ENCODE measurements around the gene IL11RA. TPM values are rescaled to one million over a fixed set of nuclear protein-coding genes. Genes with fewer than 3 reads are reported as not detected.
A peak's percentile ranks its signal among the peaks of the same experiment; 100 is the strongest.

IL11RA gene
- polyA plus RNA-seq, 3 donors = 44.1 to 48.8 (median 47.6) TPM

DNA sequence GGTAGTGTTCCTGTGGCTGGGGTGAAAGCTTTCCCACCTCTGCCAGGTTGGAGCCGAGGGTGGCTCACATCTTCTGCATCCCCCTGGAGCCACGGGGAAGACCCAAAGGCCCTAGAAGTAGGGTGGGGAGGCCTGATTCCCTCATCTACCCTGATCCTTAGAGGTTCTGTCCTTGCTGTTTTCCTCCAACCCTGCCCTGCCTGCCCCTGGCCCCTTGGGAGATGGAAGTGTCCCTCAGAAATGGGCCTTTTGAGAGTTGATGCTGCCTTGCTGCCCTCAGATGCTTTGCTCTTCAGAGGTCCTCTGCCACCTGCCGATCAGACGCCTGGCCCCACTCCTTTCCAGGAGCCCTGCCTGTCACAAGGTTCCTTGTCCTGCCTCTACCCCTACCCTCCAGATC lies 32.8 kb downstream of the IL11RA start:
- no peak for DNase-seq (ENCODE audit: low read depth in 3 of 3, low spot score in 2 of 3)

DNA sequence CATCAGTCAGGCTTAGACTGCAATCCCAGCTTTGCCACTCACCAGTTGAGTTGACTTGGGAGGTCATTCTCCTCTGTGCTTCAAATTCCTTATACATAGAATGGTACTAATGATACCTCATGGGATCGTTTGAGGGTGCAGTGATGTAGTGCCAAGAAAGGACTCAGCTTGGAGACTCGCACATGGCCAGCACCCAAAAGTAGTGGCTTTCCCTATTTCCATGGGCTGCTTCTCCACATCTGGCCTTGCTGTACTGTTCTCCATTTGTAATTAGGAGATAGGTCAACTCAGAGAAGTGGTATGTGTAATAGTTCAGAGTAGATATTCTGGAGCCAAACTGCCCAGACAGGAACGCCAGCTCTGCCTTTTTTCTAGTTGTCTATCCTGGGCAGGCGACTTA lies 33.6 kb downstream of the IL11RA start:
- no peak for DNase-seq (ENCODE audit: low read depth in 3 of 3, low spot score in 2 of 3)

DNA sequence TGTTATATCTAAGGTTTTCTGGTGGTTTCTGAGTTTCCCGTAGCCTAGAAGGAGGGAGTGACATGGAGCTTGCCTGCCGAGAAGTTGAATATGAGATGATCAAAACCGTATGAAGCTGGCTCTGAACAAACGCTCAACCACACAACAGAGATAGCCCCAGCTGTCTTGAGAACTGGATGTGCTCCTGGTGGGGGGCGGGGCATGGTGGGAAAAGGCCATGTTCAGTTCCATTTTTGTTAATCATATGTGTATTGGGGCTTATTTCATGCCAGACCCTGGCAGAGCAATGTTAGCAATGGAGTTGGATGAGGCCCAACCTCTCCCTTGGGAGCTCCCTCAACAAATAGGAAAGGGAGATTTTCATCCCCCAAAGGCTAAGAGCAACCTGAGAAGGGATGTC lies 34.2 kb downstream of the IL11RA start:
- DNase-seq (ENCODE audit: low read depth in 3 of 3, low spot score in 2 of 3) = no peak

DNA sequence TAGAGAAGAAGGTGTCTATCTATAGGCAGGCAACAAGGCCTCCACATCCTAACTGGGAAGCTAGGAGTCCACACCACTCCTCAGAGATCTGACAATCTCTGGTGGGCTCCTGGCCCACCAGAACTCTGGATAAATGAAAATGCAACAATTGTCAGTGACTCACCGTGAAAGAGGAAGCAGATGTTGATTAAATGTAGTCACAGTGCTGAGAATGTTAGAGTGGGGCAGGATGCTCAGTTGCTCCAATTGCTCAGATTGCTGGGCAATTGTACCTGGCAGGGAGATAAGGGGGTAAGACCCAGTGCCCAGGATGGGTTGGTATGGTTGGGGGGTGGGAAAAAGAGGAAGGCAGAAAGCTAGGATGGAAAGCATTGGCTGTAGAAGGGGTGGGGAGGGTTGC lies 34.7 kb downstream of the IL11RA start:
- DNase-seq (ENCODE audit: low read depth in 3 of 3, low spot score in 2 of 3) = no peak

DNA sequence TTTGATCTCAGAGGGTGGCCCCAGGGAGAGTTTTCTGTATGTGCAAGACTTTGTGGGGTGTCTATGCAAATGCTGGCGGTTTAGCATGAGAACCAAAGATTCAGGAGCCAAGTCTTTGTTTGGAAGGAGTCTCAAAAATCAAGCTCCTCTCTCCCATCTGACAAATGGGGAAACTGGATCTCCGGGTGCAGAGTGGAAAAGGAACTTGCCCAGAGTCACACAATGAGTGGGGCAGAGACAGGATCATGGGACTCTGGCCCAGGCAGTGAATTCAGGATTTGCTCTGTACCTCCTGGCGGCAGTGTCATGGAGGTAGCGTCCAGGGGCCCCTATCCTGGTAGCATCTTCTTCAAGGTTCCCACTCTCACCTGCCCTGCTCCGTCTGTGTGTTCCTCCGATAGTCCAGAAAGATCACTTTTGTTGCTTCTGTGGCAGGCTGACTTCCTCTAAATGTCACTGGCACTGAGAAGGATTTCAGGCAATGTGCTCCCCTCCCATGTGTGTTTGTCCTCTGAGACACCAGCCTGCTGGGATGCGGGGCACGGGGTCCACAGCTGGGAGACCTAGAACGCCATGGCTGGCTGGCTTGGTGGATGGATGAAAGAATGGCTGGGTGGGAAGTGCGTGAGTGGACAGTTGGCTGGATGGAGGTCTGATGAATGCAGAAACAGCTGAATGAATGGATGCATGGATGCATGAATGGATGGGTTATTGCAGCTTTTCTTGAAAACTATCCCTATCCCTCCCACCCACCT lies 35.5 kb downstream of the IL11RA start:
- DNase-seq (ENCODE audit: low read depth in 3 of 3, low spot score in 2 of 3) = no peak

DNA sequence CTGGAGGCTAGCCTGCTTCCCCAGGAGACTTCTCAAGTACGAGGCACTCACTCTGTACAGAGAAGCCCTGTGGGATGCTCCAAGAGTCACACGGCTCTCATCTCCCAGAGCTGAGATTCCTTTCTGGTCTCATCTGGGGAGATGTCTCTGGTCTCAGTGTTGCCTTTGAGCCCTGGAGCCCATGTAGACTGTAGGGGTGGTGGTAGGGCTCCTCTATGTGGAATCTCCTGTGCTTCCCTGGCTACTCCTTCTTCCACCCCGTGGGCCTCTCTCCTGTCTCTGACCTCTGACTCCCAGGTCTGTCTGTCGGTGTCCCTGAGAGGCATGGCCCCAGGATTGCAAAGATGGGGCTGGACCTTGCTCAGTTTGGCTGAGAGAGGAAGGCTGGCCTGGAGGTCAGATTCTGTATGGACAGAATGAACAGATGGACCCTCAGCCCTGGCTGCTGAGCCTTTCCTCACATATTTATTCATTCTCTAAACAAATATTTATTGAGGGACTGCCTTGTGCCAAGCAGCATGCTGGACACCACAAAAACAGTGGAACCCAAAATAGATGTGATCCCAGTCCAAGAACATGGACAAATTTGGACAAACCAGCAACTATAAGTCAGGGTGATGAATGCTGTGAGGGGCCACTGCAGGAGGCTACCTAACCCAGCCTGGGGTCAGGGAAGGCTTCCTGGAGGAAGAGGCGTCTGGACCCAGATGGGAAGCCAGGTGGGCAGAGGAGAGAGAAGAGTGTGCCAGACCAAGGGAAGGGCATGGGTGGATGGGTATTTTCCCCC lies 36.5 kb downstream of the IL11RA start:
- DNase-seq (ENCODE audit: low read depth in 3 of 3, low spot score in 2 of 3) = no peak

DNA sequence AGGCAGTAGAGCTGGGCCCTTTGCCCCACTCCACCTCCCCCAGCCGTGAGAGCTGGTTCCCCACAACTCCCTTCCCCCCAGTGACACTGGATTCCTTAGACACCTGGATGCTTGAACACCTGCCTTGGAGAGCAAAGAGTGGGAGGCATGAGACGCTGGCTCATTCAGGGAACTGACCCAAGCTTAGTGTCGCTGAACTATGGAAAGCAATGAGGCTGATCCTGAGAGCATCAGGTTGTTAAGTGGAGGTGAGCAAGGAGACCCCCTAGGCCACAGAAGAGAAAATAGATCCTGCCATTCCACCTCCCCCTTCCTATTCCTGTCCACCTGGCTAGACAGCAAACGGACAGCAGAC lies 37.1 kb downstream of the IL11RA start:
- DNase-seq (ENCODE audit: low read depth in 3 of 3, low spot score in 2 of 3) = no peak

DNA sequence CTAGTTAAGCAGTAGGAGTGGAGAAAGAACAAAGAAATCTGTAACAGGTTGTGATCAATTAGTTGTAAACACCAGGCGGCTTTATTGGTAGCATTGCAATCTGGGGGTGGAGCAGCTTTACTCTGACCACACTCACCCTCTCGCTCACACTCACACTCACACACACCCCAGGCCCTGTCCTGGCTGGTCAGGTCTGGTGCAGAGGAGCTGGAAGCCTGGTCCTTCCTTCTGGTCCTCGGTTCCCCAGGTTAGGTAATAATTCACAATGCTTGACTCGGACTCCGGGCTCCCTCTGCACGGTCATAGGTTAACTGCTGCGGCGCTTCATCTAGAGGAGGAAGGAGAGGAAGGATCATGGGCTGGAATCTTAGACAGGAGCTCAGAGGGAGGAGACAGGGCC lies 37.5 kb downstream of the IL11RA start:
- DNase-seq (ENCODE audit: low read depth in 3 of 3, low spot score in 2 of 3) = no peak

DNA sequence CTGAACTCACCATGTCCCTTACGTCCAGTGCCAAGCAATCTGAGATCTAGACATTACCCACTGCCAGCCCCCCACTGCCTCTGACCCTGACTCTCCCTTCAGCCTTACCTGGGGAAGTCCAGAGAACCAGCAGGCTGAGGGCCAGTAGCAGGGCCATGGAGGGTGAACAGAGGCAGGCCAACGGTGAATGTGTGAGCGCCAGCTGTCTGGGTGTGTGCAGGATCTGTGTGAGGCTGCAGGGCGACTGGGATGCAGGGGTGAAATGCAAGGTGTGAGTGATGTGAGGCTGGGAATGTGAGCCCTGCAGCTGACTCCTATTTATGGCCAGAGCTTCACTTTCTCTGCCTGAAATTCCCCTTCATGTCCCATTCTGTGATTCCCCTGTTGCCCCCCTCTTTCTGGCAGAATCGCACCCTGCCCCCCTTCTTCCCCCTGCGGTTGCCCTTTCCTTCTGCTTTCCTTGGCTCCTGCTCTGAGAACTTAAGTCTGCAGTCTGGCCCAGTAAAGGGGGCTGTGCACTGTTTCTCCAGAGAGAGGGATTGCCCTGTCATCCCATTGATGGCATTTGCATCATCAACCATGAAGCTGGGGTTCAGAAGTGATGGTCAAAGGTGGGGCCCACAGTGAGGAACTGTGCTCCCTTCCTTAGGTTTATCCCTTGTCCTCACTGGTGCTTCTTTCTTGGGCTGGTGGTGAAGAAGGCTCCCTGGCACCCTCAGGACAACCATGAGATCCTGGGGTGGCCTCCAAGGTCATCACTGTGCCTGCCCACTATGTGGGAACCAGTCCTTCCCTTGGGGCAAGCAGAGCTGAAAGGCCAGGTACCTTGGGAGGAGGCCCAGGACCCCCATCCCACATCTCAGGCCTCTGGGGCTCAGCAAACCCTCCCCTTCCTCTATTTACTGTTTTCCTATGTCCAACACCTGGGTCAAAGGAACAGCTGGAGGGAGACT lies 39.3 kb downstream of the IL11RA start, which contains the start of gene CCL19:
CCL19 (minus strand) TSS at position 294 of the 953 bp plus-strand sequence; CDS start at position 157, 137 bp downstream.
- no peak for DNase-seq (ENCODE audit: low read depth in 3 of 3, low spot score in 2 of 3)

DNA sequence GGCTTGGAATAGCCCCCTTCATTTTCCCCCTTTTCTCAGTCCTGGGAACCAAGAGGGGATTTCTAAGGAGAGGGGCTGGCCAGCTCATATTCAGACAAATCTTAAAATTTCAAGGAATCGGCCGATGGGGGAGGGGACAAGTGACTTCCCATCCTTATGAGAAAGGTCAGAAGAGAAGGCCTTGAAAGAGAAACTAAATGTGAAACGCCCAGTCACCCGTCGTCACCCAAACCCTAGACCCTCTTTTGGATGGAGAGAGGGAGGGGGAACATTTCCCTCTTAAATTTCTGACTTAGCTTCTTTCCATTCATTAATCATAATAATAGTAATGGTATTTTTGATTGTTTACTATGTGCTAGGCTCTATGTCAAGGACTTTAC lies 39.9 kb downstream of the IL11RA start:
- no peak for DNase-seq (ENCODE audit: low read depth in 3 of 3, low spot score in 2 of 3)

DNA sequence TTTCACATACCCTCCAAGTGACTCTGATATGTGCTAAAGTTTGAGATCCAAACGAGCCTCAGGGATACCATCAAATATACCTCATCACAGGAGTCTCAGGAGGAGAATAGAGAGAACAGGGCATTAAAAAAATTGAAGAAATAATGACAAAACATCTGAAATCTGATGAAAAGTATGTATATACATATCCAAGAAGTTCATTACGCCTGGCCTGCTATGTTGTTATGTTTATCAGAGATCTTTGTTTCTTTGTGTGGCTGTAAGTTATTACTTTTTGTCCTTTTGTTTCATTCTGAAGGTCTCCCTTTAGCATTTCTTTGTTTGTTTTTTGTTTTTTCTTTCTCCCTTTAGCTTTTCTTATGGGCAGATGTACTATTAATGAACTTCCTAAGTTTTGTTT lies 41.6 kb downstream of the IL11RA start:
- no peak for DNase-seq (ENCODE audit: low read depth in 3 of 3, low spot score in 2 of 3)

DNA sequence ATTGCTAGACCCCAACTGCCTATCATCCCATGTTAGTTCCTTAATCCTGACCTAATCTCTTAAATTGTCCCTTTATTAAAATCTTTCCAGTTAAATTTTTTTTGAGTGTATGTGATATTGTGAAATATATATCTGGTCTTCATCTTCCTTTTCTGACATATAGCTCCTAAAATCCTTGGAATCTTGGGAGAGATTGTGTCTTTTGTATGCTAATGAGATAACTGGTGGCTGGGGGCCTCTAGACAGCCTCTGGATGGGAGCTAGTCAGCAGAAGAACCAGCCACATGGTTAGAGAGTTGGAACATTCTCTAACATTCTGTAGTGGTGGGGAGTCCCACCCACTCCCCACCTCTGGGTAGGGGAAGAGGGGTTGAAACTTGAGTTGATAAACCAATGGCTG lies 42.8 kb downstream of the IL11RA start:
- DNase-seq (ENCODE audit: low read depth in 3 of 3, low spot score in 2 of 3) = no peak

DNA sequence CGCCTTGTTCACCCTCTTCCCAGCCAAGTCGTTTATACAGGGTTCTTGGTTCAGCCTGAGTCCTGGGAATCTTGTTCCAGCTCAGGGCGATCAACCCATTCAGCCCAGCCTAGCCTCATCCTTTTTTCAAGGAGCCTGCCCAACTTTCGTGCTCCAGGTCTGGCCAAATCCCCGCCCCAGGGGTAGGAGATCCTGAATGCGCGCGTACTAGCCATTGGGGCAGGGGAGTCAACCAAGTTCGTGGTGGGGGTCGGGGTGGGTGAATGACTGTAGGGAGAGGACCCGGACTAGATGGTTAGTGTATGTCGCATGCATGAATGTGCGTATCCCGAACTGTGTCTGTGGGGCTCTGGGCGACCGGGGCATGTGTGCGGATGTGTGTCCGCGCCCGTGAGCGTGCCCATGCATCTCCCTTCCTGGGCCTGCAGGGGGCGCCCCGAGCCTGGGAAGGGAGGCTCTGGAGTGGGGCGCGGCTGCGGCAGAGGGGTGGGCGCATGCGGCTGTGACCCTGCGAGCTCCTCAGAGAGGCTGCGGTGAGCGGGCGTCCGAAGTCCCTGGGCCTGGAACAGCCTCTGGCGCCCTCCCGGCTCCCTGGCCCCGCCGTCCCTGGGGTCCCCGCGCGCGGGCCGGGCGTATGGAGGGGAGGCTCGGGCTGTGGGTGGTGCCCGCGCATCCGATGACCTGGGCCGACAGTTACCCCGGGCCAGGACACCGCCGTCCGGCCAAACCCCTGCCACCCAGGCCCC lies 49.2 kb downstream of the IL11RA start:
- peak in 1 of 3 donors; percentile 55 for DNase-seq (ENCODE audit: low read depth in 3 of 3, low spot score in 2 of 3)

DNA sequence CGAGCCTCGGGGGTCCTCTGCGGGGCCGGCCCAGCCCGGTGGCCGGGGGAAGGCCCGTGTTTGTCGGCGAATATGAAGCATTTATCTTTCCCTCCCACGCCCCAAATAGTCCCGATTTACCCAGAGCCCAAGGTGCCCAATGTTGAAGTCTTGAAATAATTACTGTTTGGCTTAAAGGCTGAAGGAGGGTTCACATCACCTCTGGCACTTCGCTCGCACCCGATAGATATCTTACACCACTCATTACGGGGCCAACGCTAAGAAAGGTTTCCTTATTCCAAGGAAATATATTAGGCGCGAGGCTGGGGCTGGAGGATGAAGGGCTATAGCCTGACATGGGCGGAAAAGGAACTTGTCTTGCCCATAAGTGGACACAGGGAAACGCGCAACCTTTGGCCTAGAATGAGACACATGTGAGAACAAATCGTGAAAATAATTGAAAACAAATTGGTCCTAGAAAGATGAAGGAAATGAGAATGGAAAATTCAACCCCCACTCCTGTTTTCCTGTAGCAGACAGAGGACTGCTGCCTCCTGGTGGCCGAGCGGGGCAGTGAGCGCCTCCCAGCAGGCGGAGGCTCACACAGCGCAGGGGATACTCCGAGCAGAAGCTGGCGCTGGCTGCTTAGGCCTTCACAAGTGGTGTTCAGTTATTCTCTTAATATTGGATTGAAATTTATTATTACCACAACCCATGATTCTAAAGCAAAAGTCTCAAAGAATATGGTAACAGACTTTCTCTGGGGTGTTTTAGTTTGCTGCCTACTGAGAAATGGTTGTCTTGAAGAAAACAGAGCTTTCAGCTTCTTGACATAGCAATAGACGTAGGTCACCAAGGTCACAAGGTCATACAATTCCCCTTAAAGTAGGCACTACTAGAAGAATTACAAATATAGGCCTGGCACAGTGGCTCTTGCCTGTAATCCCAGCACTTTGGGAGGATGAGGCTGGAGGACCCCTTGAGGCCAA lies 50.1 kb downstream of the IL11RA start:
- peak; percentile 55 to 69 (median 63) for DNase-seq (ENCODE audit: low read depth in 3 of 3, low spot score in 2 of 3)

DNA sequence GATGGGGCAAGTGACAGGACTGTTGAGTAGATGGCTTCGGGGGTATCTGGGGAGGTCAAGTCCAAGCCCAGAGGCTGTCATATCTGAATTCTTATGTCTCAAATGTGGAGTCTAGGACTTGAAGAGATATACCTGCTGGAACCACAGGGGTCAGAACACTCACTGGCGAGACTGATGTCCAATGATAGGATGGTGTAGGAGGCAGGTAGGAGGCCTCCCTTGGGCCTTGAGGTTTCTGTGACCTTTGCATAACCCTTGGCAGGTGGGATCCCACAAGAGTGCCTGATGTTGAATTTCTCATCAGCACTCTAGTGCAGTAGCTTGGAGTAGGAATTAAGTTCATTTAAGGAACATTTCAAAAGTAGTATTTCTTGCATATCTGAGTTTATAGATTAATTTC lies 55.1 kb downstream of the IL11RA start:
- DNase-seq (ENCODE audit: low read depth in 3 of 3, low spot score in 2 of 3) = no peak

DNA sequence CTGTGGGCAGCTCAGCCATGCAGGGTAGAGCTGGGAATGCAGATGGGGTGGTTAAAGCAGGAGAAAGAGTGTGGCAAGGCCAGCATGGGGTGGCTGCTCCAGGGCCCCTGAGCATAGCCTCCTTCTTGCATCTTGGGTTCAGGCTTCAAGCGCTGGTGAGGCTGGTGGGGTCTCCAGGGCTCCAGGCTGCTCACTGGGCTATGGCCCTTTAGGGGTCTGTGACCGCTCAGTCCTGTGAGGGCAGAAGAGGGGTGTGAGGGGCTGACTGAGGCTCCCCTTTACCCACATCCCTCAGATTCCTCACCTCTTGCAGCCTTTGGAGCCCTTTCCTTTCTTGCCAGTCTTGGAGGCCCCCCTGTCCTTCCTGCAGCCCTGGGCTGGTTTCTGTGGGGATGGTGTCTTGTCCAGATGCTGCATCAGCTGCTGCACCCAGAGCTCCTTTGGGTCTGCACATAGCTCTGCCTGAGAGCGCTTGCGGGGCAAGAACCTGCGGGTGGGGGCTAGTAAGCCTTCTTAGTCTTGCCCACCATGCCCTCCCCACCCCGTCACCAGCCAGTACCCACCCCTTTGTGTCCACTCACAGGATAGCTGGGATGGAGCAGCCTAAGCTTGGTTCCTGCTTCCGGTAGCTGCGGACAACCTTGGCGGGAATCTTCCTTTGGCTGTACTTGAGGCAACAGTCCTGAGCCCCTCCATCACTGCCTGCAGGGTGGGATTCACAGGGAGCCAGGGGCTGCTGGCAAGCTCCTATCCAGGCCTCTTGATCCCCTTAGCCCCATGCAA lies 57.4 kb downstream of the IL11RA start:
- DNase-seq (ENCODE audit: low read depth in 3 of 3, low spot score in 2 of 3) = no peak

DNA sequence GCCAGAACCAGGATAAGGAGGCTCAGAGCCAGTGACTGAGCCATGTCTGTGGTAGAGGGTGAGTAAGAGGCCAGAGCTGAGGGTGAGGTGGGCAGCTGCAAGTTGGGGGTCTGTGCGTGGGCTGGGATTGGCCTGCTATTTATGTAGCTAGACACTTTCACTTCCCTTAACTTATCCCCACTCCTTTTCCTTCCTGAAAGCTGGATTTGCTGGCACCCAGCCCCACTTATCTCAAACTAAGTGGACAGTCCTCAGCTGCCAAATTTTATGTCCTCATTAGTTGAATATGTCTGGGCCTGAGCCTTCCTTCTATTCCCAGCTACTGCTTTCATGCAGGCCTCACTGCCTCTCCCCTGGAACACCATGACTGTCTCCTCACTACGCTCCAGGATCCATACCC lies 58.0 kb downstream of the IL11RA start, which contains the start of gene CCL21:
CCL21 (minus strand) TSS at position 114 of the 400 bp plus-strand sequence; CDS start at position 44, 70 bp downstream.
- no peak for DNase-seq (ENCODE audit: low read depth in 3 of 3, low spot score in 2 of 3)

Measured in right renal cortex interstitium (tissue), 3 donors.